Ammon's horn (tissue), 1 donor: ENCODE data around the gene PTPRG.

Source experiments
- DNase-seq: peaks from one replicate; pipeline ENCODE4 v3.0.0-alpha.2; 2016; ENCODE audit warnings: low spot score

PTPRG gene

DNA sequence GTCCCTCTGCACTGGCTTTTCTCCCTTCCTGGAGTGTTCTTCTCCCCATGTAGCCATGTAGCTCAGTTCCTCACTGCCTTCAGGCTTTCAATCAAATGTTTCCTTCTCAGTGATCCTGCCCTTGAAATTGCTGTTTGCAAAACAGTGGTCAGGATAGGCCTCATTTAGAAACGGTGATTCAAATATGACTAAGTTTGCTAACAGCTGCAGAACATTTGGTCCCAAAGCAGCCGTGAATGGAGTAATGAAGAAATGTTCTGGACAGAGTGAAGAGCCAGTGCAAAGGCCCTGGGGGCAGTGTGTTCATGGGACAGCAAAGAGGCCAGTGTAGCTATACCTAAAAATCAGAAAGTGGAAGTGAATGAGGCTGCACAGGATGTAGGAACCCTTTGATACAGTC, 588.6 kb downstream of the PTPRG start:
- DNase-seq = no peak

DNA sequence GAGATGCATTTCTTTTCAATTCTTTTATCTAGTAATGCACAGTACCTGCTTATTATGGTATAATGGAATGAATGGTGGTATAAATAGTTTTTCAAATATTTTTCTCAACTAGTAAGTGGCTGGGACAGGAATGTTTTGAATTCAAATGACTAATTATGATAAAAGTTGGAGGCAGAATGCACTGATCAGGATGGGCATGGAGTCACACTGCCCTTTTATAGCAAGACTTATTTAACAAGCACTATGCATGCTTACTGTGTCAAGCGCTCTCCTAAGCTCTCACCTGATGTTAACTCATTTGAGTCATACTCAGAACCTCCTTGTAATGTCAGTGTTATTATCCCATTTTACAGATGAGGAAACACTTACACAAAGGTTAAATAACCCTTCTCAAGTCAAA, 590.2 kb downstream of the PTPRG start:
- no peak for DNase-seq

DNA sequence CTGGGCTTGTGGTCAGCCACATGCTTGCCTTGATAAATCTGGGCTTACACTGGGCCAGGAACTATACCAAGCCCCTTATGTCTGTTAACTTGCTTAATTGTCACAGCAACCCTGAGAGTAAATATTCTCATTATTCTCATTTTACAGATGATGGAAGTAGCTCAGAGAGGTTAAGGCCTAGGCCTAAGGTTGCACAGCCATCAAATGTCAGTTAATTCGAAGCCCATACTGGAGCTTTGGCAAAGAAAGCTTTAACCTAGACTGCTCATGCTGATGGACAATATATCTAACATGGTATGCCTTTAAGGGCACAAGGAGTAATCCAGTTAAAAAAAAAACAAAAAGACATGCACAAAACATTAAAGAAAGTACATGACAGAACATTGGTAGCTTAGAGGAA, 591.9 kb downstream of the PTPRG start:
- no peak for DNase-seq

DNA sequence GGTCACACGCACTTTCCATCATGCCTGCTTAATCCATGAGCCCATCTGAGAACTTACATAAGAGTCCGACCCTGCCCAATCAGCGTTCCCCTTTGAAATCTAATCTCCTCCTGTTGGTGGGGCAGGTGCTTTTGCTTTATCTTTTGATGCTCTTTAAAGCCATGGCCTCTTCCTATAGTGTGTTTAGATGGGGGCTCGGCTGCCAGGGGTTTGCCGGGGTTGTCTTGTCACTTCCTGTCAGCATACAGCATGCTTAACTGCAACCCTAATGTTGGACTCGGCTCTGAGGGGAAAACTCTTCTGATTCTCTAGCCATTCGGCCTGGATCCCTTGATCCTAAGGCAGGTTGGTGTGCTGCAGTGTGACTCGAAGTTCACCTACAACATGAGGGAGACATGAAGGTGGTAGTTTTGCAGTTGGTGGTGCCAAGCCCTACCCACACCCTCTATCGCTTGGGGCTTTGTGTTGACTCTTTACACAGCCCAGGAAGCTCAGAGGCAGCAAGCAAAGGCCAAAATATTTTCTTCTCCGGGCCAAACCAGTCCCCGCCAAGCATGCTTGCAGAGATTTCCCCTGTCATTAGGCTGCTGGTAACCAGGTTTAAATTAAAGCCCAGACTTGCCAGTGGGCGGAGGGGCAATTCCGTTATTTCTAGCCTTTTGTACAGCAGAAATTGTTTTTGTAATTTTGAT, 593.2 kb downstream of the PTPRG start:
- no peak for DNase-seq

DNA sequence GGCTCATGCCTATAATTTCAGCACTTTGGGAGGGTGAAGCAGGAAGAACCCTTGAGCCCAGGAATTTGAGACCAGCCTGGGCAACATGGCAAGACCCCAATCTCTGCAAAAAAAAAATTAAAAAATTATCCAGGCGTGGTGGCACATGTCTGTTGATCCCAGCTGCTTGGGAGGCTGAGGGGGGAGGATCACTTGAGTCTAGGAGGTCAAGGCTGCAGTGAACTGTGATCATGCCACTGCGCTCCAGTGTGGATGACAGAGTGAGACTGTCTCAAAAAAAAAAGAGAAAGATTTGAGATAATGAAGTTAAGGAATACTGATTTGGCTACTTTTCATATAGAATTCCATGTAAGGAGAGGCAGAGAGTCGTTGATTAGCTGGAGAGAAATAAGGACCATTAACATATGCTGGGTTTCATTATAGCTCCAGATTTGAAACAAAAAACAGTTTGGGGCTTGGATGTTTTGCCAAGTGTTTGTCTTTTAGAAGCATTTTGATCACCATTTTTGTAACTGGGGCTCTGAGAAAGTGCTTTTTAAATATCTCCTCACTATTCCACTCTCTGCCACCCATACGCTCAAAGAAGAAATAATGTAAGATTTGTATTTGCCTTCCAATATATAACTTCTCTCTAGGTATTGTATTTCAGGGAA, 597.8 kb downstream of the PTPRG start:
- no peak for DNase-seq

DNA sequence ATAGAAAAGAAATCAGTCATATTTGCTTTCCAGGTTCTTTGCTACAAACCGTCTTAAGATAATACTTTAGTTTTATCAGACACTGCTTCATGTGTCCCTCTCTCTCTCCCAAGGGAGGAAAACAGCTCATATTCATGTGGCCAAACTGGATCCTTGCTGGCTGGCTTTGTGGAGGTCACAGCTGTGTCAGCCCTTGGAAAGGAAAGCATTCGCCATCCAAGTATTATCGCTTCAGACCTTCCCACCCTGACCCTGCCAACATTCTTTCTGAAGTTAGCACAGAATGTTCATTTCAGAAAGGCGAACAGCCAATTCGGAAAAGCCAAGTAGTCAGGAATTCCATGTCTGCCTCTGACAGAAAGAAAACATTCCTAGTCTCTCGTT, 598.3 kb downstream of the PTPRG start:
- peak; percentile 32 for DNase-seq

DNA sequence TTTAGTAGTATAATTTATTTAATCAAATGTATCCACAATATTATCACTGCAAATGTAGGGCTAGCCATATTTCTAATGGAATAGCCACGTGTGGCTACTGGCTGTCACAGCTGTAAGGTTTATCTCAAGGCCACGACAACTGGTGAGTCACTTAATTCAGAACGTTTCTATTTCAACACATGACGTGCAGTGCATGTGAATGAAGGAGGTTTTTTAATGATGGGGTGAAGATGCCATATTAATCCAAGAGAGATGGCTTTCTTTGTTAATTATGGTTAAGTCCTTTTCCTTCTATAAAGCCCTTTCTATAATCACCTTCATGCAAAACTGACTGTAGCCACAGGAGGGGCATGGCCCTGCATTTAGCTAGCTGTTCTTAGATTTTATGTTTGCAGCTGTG, 600.0 kb downstream of the PTPRG start:
- no peak for DNase-seq

DNA sequence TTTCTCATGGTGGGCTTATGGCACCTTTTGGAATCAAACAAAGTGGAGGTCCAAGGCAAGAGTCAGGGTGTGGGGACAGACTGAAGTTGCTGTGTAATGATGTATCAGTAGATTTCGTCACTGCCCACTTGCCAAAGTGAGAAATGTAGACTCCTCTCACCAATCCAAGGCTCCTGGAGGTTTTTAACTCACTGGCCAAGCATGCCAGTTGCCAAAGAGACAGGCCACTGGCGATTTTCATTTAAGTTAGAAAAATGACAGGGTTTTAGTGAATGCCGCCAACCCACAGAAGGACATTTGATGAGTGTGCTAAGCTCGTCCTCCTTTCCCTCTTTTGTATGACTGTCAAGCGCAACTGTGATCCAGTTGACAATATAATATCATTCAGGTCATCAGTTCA, 602.8 kb downstream of the PTPRG start:
- DNase-seq = no peak

DNA sequence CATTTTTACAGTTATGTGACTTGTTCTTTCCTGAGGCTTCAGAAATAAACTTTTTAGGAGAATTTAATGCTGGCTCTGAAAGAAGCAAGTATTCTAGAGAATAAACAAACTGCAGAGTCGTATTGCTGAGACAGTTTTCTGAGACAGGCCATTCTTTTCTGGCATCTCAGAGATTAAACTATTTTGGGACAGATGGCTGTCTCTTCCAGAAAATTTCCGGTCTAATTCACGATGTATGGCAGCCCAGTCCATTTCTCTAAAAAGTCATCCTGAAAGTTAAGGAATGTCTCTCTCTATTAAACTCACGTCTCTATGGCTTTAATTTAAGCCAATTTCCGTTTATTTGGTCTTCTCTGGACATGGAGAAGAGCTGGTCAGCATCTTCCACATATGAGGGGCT, 603.4 kb downstream of the PTPRG start:
- DNase-seq = no peak

DNA sequence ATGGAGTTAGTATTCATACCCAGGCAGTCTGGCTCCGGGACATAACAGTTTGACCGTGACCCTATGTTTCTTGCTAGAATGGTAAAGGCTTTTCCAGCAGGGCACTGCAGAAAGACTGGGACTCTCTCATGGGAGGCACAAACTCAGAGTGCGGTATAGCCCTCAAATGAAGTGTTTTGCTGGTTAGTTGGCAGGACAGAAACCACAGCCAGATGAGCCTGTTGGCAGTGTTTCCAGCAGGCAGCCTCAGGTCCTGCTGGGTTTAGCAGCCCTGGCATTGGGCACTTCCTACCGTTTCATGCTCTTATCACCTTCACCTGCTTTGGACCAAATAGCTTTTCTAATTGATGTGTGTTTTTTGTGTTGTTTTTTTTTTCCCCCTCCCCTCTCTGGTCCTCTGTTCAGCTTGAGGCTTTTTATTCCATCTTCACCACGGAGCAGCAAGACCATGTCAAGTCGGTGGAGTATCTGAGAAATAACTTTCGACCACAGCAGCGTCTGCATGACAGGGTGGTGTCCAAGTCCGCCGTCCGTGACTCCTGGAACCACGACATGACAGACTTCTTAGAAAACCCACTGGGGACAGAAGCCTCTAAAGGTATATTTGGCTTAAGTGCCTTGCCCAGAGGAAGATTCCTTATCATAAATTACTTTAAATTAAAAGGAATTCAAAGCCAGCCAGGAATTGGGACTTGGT, 606.3 kb downstream of the PTPRG start:
- no peak for DNase-seq

DNA sequence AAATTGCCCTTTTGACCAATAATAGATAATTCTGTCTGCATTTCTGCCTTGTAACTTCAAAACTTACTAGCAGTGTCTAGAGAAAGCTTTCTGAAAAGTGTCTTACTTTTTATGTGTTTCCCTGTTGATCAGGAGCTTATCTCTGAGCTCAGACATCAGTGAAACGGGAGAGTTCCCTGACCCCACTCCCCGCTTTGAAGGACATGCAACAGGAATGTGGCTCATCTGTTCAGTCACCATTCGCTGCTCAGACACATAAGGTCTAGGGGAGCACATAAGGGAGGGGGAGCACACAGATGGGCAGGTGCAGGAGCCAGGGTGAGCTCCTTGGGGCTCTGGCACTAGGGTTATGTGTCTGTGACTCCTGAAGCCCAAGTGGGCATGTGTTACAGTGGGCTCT, 607.0 kb downstream of the PTPRG start:
- DNase-seq = no peak

DNA sequence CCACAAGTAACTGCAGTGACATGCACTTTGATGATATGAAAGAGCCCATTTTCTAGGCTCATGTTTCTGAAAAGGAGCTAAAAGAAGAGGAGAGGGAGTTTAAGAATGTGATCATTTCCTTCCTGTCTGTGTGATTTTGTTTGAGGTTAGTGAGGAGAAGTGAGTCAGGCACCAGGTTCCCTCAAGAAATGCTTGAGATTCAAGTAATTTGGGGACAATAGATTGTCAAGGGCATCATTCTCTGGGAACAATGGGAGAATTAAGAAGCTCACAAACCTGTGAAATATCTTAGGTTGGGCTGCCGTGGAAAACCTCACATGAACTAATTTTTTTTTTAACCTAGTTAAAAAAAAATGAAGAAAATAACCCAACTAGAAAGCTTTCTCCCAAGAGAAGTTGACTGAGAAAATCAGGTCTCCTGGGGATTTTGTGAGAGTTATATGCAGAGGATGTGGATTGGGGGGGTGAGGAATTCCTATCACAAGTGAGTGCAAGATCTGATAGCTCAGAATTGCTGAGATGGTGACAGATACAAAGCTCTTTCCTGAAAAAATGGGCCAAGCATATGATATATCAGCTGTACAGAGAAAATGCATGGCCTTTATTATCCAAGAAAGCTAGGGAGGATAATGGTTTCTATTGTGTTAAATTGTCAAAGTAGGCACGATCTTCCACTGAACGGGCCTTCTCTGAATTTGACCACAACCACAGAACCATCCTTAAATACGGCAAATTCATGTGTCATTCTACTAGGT, 608.7 kb downstream of the PTPRG start:
- DNase-seq = no peak

DNA sequence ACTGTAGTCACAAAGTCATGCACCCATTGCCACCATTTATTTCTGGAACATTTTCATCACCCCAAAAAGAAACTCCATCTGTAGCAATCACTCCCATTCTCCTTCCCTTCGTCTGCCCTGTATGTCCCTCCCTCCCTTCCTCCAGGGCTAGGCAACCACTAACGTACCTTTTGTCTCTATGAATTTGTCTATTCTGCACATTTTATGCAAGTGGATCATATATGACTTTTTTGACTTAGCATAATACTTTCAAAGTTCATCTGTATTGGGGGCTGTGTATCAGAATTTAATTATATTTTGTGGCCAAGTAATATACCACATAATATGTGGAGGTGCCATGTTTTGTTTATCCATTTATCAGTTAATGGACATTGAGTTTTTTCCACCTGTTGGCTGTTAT, 610.4 kb downstream of the PTPRG start:
- no peak for DNase-seq

DNA sequence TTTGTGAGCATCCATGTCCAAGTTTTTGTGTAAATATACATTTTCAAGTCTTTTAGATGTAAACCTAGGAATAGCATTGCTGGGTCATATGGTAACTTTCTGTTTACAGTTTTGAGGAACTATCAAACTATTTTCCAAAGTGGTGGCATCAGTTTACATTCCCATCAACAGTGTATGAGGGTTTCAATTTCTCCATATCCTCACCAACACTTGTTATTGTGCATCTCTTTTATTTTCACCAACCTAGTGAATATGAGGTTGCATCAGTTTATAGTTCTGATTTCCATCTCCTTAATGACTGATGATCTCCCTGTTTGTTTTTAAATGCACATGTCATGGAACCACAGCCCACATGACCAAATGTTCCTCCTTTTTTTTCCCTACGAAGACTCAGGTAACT, 610.8 kb downstream of the PTPRG start:
- no peak for DNase-seq

DNA sequence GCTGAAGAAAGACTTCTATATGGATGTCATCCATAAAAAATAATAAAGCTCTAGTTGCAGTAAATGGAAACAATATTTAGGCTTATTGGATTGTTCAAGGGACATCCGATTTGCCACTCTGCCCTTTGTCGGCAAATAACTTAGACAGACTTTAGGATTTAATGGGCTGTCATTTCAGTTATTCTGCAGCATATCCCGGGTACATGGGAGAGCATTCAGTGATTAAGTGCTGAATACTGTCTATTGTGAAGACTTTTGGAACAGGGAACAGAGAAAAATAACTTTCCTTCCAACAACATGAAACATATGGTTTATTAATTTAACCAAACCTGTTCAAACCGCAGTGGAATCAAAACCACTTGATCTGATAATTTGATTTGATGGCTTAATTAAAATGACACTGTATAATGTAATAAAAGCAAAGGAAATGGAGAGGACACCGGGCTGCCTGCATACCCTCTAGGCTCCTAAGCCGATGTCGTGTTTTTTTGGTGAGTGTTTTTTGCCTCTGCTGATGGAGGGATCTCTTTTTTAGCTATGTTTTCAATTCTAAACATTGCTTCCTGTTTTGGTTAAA, 612.7 kb downstream of the PTPRG start:
- no peak for DNase-seq

DNA sequence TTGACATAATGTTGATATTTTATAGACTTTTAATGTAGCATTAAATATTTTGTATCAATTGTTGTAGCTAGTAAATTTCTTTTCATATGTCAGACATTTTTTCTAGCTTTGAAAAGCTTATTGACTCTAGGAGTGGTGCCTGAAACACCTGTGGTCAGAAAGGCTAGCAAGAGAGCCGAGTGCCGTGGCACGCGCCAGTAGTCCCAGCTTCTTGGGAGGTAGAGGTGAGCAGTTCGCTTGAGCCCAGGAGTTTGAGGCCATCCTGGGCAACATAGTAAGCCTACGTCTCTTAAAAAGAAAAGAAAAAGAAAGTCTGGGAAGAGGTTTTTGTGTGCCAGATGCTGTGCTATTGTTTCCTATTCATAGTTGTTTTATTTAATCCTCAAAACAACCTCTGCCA, 613.8 kb downstream of the PTPRG start:
- DNase-seq = no peak

DNA sequence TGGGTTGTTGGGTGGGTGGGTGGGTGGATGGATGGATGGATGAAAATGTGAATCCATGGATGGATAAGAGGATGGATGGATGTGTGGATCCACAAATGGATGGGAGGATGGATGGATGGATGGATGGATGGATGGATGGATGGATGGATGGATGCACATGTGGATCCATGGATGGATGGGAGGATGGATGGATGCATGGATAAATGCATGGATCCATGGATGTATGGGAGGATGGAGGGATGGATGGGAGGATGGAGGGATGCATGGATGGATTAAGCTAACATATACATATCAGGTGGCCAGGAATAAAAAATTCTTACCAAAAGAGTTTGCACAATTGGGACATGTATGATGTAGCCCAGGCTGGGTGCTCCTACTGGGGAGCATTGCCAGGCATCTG, 616.7 kb downstream of the PTPRG start:
- DNase-seq = no peak

DNA sequence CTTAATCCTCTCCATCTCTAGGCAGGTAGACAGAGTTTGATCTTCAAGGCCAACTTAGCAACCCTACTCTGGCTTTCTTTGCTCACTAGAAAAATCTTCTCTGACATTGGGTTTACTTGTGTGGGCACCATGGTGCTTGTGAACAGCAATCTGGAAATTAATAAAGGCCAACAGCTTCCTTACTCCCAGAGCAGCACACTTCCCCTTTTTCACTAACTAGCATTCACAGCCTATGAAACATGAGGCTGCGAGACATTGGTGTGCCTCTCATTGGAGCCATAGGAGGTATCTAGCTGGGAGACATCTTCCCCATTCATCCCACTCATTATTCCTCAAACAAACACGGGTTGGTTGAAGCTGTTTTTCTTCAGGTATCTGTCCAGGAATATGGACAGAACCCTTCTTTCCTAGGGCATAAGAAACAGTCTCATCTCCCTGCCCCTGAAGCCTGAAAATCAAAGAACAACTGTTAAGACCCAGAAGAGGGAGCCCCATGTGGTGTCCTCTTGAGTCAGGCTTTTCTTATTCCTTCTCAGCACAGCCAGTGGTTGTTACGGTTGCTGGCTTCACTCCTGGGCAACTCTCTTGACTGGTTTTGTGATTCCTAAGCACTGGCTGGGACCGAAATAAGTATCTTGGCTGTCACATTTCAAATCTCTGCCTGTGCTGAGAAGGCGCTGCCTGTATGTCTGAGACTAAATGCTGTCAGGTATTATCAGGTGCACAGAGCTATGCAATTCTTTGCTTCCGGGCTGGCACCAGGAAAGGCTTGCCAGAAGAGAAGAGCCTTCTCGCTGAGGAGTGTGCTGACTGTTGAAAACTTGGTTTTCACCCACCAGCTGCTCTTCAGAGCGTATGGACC, 617.6 kb downstream of the PTPRG start:
- DNase-seq = no peak

DNA sequence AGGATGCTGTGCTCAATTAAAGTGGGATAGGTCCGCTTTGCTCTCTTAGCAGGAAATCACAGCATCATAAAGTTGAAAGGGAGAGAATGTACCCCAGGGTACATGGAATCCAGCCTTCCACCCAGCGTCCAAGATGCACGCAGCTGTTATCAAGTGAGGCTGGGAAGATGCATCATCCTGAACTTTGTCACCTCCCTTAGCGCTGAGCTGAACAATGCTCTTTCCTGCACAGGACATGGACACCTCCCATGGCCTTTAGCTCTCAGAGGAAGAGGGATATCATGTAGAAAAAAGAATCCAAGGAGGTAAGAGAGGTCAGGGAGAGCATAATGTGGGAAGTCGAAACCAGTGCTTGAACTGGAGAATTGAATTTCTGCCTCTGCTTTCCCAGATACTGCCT, 619.1 kb downstream of the PTPRG start:
- no peak for DNase-seq

DNA sequence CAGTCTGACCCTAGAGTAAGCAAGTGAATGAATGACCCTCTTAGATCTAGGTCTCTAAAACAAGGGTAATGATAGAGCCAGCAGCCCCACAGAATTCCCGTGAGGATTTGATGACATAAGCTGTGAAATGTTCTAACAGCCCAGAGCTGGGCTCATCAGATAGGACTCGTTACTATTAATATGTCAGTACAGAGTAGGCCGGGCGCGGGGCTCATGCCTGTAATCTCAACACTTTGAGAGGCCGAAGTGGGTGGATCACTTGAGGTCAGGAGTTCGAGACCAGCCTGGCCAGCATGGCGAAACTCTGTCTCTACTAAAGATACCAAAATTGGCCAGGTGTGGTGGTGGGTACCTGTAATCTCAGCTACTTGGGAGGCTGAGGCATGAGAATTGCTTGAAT, 621.7 kb downstream of the PTPRG start:
- DNase-seq = no peak

DNA sequence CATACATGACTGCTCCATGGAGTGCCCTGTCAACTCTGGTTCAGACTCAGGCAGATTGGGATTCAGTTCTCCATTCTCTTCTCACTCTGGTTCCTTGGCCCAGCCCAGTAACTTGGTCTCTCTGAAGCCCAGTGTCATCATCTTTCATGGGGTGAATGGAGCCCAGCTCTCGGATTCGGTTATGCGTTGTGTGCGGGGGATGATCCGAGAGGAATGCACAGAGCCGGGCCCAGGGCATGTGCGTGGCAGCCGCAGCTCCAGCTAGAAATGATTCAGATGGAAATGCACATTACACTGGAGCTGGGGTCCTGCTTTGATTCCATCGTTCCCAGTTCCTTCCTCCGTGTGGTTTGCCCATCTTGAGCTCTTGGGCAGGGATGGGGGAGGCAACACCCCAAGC, 622.6 kb downstream of the PTPRG start:
- DNase-seq = no peak

DNA sequence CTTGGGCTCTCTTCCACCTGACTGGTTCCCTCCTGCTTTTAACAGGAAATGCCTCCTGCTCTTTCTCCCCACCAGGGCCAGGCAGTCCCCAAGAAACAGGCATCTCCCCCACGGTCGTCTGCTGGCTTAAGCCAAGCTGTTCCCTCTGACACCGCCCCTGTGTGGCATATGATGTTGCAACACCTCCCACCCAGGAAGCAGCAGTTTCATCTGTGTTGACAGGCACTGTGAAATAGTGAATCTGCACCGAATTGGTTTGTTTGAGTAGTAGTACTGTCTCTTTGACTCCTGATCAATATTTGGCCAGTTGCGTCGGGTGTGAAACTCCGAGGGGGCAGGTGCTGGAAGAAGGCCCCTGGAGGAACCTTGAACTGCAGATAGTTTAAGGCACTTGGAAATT, 623.2 kb downstream of the PTPRG start:
- DNase-seq = peak; percentile 65
